ENCODE data around the gene SPPL2C.
A peak's percentile ranks its signal among the peaks of the same experiment; 100 is the strongest.

SPPL2C gene

DNA sequence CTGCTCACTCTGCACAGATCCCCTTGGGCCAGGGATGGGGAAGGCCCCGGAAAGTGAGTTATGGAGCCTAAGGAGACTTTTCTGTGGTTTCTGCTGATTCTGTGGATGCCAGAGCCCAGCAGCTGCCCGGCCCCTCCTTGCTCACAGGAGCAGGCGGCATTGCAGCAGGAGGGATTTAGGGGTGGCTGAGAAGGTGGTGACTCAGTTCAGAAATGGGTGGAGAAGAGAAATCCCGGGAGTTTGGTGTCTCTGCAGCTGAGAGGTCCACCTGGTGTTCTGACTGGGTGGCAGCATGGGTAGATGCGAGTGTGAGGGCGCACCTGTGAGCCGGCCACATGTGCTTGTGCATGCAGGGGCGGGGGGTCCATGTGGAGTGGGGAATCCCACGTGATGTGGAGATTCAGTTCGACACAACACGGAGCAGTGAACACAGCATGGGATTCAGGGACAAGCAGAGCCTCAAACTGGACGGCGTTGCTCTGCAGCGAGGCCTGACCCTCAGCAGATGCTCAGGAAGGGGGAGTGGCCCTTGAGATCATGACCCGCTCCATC is 16.0 kb upstream of the SPPL2C start:
- DNase-seq: no peak

DNA sequence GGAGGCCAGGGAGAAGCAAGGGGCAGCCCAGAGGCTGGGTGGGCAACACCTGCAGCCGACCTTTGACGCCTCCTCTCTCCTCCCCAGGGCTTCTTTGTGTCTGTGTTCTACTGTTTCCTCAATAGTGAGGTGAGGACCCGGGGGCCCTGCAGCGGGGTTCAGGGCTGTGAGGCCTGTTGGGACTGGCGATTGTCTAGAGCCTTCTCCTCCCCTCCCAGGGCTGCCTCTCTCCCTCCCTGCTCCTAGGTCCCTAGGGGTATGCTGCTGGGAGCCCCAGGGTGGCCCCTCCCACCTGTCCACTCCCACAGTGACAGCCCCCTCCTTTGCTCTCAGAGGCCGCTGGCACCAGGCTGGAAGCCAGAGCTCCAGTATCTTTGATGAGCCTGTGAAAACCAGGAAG is 10.8 kb upstream of the SPPL2C start:
- no peak for DNase-seq

DNA sequence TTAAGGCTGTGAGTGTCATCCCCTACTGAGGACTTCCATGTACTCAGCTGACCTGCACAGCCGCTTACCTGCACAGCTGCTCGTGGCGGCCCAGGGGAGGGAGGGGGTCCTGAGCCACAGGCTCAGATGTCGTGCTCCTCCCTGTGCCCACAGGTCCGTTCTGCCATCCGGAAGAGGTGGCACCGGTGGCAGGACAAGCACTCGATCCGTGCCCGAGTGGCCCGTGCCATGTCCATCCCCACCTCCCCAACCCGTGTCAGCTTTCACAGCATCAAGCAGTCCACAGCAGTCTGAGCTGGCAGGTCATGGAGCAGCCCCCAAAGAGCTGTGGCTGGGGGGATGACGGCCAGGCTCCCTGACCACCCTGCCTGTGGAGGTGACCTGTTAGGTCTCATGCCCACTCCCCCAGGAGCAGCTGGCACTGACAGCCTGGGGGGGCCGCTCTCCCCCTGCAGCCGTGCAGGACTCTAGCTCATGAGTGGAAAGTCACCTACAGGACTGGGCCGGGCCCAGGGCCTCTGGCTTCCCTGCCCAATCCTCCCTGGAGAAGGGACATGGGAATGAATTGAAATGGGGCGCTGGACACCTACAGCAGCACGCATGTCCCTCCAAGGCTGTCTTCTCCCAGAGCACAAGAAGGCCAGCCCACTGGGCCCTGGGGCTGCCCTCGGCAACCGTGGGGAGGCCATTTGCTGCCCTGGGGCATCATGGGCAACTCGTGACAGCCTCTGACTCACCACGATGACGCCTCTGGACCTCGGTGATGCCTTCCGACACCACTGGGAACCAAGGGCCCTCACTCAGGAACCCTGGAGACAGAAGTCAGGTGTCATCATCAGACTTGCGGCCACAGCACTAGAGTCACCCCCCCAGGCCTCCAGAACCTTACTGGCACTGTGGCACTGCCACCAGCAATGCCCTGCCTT is 9.9 kb upstream of the SPPL2C start:
- no peak for DNase-seq

DNA sequence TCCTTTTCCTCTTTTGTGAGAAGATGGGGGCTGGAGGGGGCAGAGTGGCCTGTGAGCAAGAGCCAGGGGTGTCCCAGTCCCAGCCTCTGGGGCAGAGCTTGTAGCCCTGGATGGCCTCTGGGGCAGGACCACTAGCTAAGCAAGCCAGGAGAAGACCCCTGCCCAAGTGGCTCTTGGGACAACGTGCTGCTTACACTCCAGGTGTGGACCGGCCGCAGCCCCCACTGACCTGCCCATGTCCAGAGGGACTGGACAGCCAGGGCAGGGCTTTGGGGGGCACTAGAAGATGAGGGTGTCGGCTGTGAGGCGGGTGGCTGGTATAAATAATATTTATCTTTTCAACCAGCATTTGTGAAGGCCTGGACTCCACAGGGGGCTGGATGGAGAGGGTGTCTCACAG is 9.2 kb upstream of the SPPL2C start:
- no peak for DNase-seq

DNA sequence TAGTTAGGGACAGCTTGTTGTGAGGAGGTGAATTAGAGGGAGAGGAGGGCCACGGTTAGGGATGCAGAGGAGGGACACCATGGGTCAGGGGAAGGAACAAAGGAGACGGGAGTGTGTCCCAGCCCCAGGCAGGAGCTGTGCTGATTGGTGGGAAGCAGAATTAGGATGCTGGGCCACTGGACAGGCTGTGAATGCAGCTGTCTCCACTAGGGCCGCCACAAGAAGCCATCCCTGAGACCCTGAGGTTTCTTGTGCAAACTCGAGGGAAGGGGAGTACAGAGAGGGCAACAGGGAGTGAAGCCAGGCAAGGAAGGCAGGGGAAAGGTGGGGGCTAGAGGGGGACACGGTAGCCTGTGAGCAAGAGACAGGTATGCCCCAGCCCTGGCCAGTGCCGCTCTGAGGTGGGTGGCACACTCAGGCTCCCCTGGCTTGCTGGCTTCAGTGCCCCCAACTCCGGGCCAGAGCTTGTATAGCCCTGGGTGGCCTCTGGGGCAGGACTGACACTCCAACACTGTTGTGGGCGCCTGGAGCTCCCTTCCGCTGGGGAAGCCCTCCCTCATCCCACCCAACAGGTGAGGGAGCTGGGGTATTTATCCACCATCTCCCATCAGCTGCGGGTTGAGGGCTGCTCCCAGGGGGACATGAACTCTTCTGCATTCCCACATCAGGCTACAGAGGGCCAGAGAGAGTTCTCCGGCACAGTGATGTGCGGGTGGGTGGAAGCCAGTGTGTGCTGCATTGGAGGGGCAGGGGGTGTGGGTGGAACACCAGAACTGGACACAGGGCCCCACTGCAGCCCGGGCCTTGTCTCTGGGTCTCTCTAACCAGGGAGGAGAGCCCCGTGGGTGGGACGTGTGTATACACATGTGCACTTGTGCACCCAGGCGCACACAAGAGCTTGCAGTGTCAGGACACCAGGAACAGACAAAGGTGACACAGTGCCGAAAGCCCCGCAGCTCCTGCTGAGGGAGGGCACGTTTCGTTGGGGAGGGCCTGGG is 8.3 kb upstream of the SPPL2C start:
- no peak for DNase-seq

DNA sequence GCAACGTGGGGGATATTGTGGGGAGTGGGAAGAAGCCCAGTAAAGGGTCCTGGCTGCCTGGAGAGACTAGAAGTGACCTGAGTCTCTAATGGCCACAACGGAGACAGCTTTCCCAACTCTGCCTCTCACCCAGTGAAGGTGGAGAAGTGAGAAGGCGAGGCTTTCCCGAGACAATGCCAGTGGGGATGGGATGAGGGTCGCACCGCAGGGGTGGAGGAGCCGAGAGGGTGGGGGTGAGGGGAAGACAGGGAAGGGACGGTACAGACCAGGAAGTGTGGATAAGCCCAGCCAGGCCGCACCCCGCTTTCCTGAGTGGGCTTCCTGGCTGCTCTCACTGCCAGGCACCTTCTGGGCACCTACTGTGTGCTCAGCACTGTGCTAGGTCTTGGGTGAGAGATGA is 7.5 kb upstream of the SPPL2C start:
- no peak for DNase-seq

DNA sequence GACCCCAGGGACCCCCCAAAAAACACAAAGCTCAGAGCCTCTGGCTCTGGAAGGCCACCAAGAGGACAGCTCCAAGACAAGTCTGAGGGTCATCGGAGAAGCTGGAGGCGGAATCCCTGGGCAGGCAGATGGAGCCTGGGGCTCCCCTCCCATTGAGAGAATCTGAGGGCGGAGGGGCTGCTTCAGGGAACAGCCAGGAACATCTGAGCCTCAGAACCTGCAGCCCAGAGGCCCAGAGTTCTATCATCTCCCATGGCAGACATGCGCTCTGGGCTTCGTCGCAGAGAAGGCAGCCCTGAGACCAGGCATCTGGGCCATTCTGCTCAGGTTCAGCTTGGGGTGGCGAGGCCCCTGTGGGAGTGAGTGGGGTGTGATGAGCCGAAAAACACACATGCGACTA is 7.1 kb upstream of the SPPL2C start:
- DNase-seq: no peak

DNA sequence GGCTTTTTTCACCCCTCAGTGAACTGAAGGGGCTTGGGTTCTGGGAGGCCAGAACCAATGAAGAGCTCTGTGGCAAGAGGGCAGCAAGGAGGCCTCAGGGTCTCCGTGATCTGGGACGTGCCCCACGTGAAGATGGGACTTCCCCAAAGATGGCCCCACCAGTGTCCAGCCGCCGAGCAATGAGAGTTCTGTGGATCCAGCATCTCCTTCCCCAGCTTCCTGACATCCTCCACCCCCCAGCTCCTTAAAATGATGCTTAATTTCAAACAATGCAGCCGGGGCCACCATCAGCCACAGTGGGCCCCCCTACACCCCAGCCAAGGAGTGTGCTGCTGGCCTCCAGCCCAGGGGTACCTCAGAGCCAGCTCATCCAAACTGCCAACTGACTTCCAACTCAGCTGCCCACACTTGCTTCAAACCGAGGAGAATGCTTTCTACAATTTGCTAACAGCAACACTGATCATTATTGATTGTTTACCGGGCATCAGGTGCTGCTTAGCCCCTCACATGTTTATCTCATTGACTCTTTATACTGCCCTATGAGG is 5.9 kb upstream of the SPPL2C start:
- DNase-seq: no peak

DNA sequence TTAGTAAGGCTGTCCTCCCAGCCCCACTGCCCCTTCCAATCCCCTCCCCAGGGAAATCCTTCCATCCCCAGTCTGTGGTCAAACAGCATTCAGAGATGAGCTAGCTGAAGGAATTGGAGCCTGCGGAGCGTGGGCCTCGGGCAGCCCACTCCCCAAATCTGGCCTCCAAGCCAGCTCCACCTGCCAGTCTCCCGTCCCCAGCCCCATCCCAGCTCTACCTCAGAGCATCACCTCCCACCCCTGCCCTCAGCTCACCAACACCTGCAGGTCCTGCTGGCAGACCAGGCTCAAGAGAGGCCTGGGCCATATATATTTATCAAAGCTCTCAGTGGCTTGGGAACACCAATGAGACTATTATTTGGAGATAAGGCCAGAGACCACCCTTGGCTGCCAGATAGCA is 5.2 kb upstream of the SPPL2C start:
- no peak for DNase-seq

DNA sequence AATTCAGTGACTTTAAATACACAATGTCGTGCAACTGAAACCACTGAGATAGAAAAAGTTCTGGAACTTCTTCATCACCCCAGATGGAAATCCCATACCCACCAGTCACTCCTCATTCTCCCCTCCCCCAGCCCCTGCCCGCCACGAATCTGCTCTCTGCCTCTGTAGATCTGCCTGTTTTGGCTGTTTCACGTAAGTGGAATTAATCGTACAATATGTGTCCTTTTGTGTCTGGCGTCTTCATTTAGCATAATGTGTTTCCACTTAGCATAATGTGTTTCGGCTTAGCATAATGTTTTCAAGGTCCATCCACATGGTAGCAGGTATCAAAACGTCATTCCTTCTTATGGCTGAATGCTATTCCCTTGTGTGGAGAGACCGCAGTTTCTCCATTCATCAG is 3.5 kb upstream of the SPPL2C start:
- DNase-seq: no peak

DNA sequence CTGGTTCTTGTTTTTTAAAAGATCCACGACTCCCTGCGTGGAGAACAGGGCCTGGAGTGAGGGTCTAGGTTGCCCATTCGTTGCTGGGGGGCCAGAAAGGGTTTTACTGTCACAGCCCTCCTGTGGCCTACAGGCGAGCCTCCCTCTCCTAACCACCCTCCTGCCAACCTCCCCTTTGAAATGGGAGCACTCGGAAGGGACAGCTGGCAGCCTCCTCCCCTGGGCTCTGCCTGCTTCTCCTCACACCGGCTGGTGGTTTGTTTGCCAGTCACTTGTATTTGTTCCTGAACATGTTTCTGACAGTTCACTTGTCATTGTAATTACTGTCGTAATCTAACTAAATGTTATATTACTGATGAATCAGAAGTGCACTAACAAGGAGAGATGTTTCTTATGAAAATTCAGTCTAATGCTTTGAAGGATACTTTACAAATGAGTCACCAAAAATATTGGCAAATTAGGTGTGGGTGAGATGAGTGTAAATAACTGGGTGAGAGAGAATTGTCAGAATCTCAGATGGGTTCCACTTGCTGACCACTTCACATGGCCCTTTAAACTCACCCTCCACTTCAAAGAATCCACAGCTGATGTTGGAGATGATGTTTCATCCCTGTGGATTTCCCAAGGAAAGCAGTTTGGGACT is 2.7 kb upstream of the SPPL2C start:
- peak; percentile 40 for DNase-seq

DNA sequence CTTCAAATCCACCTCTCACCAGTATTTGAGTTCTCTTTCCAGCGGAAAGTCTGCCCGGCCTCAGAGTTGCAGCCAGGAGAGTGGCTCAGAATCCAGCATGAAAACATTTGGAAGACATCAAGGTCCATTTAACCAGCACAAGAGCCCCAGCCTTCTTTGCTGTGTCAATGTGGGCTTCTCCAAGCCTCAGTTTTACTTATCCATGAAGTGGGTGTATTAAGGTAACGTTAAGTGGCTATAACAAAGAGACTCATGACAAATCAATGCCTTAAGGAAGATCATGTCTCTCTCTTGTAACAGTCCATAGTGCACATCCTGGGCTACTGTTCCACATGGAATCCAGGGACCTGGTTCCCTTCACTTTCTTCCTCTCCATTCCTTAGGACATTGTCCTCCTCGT is 959 bp upstream of the SPPL2C start:
- no peak for DNase-seq

DNA sequence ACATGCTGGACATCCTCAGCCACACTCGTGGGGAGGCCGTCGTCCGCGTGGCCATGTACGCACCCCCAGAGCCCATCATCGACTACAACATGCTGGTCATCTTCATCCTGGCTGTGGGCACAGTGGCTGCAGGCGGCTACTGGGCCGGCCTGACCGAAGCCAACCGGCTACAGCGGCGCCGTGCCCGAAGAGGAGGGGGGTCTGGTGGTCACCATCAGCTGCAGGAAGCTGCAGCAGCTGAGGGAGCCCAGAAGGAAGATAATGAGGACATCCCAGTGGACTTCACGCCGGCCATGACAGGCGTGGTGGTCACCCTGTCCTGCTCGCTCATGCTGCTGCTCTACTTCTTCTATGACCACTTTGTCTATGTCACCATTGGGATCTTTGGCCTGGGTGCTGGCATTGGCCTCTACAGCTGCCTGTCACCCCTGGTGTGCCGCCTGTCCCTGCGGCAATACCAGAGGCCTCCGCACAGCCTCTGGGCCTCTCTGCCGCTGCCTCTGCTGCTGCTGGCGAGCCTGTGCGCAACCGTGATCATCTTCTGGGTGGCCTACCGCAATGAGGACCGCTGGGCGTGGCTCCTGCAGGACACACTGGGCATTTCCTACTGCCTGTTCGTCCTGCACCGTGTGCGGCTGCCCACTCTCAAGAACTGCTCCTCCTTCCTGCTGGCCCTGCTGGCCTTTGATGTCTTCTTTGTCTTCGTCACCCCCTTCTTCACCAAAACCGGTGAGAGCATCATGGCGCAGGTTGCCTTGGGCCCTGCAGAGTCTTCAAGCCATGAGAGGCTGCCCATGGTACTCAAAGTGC is 900 bp downstream of the SPPL2C start:
- DNase-seq: no peak

DNA sequence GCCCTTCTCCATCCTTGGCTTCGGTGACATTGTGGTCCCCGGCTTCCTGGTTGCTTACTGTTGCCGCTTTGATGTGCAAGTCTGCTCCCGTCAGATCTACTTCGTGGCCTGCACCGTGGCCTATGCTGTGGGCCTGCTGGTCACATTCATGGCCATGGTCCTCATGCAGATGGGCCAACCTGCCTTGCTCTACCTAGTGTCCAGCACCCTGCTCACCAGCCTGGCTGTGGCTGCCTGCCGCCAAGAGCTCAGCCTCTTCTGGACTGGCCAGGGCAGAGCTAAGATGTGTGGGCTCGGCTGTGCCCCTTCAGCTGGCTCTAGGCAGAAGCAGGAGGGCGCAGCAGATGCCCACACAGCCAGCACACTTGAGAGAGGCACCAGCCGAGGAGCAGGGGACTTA is 1.5 kb downstream of the SPPL2C start:
- DNase-seq: no peak

DNA sequence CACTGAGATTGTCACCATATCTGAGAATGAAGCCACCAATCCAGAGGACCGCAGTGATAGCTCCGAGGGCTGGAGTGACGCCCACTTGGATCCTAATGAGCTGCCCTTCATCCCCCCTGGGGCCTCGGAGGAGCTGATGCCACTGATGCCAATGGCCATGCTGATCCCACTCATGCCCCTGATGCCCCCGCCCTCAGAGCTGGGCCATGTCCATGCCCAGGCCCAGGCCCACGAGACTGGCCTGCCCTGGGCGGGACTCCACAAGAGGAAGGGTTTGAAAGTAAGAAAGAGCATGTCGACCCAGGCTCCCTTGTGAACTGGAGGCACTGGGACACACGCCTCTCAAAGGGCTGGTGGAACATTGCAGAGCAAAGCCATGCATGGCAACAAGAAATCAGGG is 2.0 kb downstream of the SPPL2C start:
- no peak for DNase-seq

DNA sequence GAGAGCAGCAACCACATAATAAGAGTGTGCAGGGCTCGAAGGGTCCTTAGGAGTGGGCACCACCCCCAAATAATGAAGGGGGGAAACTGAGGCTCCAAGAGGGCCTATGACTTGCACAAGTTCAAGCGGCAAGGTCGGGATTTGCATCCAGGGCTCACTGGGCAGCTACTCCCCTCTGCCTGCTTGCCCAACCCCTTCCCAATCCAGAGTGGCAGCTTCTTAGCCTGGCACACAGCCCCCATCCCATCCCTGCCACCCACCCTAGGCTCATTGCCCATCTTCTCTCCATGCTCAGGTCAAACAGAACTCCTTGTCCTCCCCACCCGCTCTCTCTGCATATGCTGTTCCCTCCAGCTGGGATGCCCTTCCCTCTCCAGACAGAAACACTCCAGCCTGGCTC is 2.4 kb downstream of the SPPL2C start:
- no peak for DNase-seq

DNA sequence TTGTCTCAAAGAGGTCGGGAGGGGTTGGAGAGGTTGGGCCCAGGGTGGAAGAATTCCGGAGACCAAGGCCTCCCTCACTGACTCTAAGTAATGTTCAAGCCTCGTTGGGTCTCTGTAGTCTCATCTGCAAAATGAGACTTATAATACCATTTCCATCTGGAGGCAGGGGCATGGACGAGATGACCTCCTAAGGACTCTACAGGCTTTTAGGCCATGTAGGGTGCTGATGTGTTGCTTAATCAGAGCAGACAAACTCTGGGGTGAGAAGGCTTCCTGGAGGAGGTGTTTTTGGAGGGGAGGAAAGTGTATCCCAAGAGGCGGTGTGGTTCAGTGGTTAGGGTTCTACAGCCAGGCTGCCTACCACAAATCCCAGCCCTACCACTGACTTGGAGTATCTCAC is 3.1 kb downstream of the SPPL2C start:
- no peak for DNase-seq

DNA sequence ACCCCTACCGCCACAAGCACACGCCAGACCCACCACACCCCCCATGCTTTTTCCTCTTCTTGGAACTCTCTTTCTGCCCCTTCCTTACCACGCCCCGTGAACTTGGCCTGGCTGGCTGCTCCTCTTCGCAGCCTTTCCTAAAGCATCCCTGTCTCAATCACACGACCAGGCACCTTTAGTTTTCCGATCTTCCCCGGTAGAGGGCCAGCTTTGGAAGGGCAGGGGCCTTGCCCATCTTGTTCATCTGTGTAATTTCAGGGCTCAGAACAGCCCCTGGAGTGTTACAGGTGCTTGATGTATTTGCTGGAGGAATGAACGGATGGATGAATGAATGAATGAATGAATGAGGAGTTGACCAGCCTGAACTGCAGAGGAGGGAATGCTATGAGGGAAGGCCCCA is 3.7 kb downstream of the SPPL2C start:
- DNase-seq: no peak

DNA sequence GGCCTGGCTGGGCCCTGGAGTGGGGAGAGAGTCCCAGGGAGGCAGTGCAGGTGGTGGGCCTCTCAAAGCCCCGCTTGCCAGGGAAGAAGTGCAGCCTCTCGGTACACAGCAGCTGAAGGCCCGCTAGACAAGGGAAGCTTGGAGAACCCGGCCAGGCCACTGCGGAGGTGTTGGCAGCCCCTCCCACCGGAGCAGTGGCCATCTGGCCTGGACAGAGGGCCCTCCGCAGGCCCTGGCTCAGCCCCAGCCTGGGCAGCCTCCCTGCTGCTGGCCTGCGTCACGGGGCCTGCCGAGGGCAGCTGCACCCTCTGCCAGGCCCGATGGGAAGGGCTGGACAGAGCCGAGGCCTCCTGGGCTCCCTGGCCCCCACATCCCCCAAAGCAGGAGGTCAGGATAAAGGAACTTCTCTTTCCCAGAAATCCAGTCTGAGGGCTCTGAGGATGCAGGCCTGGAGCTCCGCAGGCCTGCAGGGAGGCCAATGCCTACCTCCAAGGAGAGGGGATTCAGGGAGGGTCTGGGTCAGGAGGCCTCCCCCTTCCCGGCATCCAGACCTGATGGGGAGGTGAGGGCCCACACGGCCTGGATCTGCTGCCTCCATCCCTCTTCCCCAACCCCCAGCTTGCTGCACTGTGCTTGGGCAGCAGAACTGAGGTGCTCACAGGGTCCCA is 4.3 kb downstream of the SPPL2C start:
- DNase-seq: no peak

DNA sequence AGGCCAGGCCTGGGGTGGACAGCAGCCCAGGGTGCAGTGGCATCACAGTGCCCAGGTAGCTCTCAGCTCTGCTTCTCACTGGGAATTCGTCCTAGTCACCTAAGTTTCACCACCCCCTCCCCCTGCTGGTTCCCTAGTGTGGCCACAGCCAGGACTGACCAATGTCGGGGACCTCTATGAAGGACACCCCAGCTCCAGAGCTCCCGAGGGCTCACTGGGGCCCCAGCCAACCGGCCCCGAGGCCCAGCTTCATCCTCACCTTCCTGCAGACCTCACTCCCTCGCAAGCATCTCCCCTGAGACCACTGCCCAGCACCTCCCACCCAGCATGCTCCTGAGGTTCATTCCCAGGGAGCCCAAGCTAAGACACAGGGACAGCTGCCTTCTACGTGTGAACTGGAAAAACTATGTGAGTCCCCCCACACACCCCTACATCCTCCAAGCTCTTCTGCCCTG is 4.9 kb downstream of the SPPL2C start:
- no peak for DNase-seq

DNA sequence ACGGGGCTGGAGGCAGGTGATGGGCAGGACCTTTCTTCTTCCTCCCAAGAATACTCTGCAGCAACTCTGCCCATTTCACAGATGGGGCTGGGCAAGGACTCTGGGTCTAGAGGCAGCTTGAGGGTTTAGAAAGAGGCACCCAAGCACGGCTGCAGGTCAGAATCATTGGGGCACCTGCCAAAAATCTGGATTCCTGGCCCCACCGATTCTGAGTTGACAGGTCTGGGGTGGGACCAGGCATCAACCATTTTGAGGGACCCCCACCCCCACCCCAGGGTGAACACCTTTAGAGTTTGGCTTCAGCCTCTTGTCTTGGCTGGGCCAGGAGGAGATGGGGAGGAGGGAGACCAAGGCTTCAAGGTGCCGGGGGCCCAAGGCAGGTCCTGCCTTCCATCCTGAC is 5.3 kb downstream of the SPPL2C start:
- no peak for DNase-seq

Measured in NCI-H1417 treated with DMSO at 0.1 percent for 48 hours (cell line).